ENCODE results near the gene MRPS27.

MRPS27 gene

GRCh38 chr5:72228960-72229359 lies 91.1 kb downstream of the MRPS27 start:
- DNase-seq, result no peak

GRCh38 chr5:72226950-72227349 lies 93.1 kb downstream of the MRPS27 start:
- no peak for DNase-seq

- no peak for DNase-seq
Measured at GRCh38 chr5:72225741-72226140, 94.3 kb downstream of the MRPS27 start.

GRCh38 chr5:72224946-72225463 lies 95.0 kb downstream of the MRPS27 start:
- no peak for DNase-seq

- DNase-seq, result no peak
Measured at GRCh38 chr5:72223371-72223770, 96.7 kb downstream of the MRPS27 start.

GRCh38 chr5:72222521-72222920 lies 97.5 kb downstream of the MRPS27 start:
- no peak for DNase-seq

- no peak for DNase-seq
Measured at GRCh38 chr5:72221541-72221940, 98.5 kb downstream of the MRPS27 start.

GRCh38 chr5:72221099-72221498 lies 98.9 kb downstream of the MRPS27 start:
- no peak for DNase-seq

GRCh38 chr5:72216756-72217155 lies 103.3 kb downstream of the MRPS27 start:
- DNase-seq, result no peak

- DNase-seq, result no peak
Measured at GRCh38 chr5:72214168-72214567, 105.9 kb downstream of the MRPS27 start.

GRCh38 chr5:72213482-72213881 lies 106.6 kb downstream of the MRPS27 start:
- no peak for DNase-seq

GRCh38 chr5:72212171-72212570 lies 107.9 kb downstream of the MRPS27 start:
- DNase-seq, result no peak

GRCh38 chr5:72210888-72211678 lies 109.0 kb downstream of the MRPS27 start:
- DNase-seq, result no peak

- DNase-seq, result no peak
Measured at GRCh38 chr5:72209147-72210115, 110.6 kb downstream of the MRPS27 start.

- DNase-seq, result no peak
Measured at GRCh38 chr5:72208324-72208926, 111.6 kb downstream of the MRPS27 start.

GRCh38 chr5:72206994-72207393 lies 113.0 kb downstream of the MRPS27 start:
- no peak for DNase-seq

- DNase-seq, result no peak
Measured at GRCh38 chr5:72206160-72206559, 113.9 kb downstream of the MRPS27 start.

- DNase-seq, result no peak
Measured at GRCh38 chr5:72205431-72206009, 114.5 kb downstream of the MRPS27 start.

GRCh38 chr5:72204946-72205345 lies 115.1 kb downstream of the MRPS27 start:
- no peak for DNase-seq

GRCh38 chr5:72203251-72203845 lies 116.7 kb downstream of the MRPS27 start:
- no peak for DNase-seq

- DNase-seq, result no peak
Measured at GRCh38 chr5:72202331-72202825, 117.7 kb downstream of the MRPS27 start.

GRCh38 chr5:72199681-72200080 lies 120.4 kb downstream of the MRPS27 start:
- no peak for DNase-seq
